Colon (tissue), 2 donors: Measurements from ENCODE around the gene C4orf50.

ENCODE experiments used
- FAIRE-seq: peaks from 2 replicates; lab custom pipeline; 2012; peaks lifted over from hg19 to GRCh38; lab: Jason Lieb, UNC
- donor health status: control.
- donor health status: control.

The C4orf50 gene

GRCh38 chr4:6018331-6018730 is at the start of gene C4orf50:
C4orf50 (minus strand) TSS chr4:6018431.
- no peak for FAIRE-seq

GRCh38 chr4:6065934-6066590 is 47.8 kb upstream of the C4orf50 start:
- no peak for FAIRE-seq

- FAIRE-seq, result no peak
These were observed 46.9 kb upstream of the C4orf50 start for GRCh38 chr4:6065166-6065565.

GRCh38 chr4:6064383-6064782 is 46.2 kb upstream of the C4orf50 start:
- no peak for FAIRE-seq

GRCh38 chr4:6063684-6064083 is 45.5 kb upstream of the C4orf50 start:
- FAIRE-seq, result no peak

GRCh38 chr4:6062133-6062532 is 43.9 kb upstream of the C4orf50 start:
- FAIRE-seq, result no peak

- no peak for FAIRE-seq
These were observed 41.2 kb upstream of the C4orf50 start for GRCh38 chr4:6059375-6059805.

GRCh38 chr4:6058531-6059374 is 40.5 kb upstream of the C4orf50 start:
- no peak for FAIRE-seq

- no peak for FAIRE-seq
These were observed 38.9 kb upstream of the C4orf50 start for GRCh38 chr4:6056976-6057766.

- no peak for FAIRE-seq
These were observed 37.2 kb upstream of the C4orf50 start for GRCh38 chr4:6055436-6055835.

- FAIRE-seq, result no peak
These were observed 36.8 kb upstream of the C4orf50 start for GRCh38 chr4:6055030-6055429.

- FAIRE-seq, result no peak
These were observed 36.1 kb upstream of the C4orf50 start for GRCh38 chr4:6054162-6054922.

GRCh38 chr4:6052679-6053078 is 34.4 kb upstream of the C4orf50 start:
- FAIRE-seq, result no peak

- FAIRE-seq, result no peak
These were observed 32.3 kb upstream of the C4orf50 start for GRCh38 chr4:6050551-6050950.

GRCh38 chr4:6049985-6050384 is 31.8 kb upstream of the C4orf50 start:
- no peak for FAIRE-seq

GRCh38 chr4:6049278-6049677 is 31.0 kb upstream of the C4orf50 start:
- no peak for FAIRE-seq

GRCh38 chr4:6048537-6048936 is 30.3 kb upstream of the C4orf50 start:
- FAIRE-seq, result no peak

GRCh38 chr4:6047130-6047673 is 29.0 kb upstream of the C4orf50 start:
- no peak for FAIRE-seq

- no peak for FAIRE-seq
These were observed 28.4 kb upstream of the C4orf50 start for GRCh38 chr4:6046526-6047129.

- no peak for FAIRE-seq
These were observed 26.6 kb upstream of the C4orf50 start for GRCh38 chr4:6044805-6045204.

GRCh38 chr4:6044276-6044675 is 26.0 kb upstream of the C4orf50 start:
- FAIRE-seq, result no peak
